MCF 10A (cell line): ENCODE results near the gene TNPO3. TPM values are rescaled to one million over a fixed set of nuclear protein-coding genes. Genes with fewer than 3 reads are reported as not detected.
"Not testable (repeated sequence)": the region's sequence is repeated elsewhere in the genome, so short reads cannot be mapped to it uniquely, and the experiment has no call there.

Experiments used
- BruUV-seq: library from RNA; stranded (reverse); fragments of 400-500 nt; replicated peaks from 2 replicates; lab custom pipeline; 2021; lab: Mats Ljungman, UMichigan
- CTCF ChIA-PET: fragments of 300-600 bp; sonication (Branson Sonifier 250); formaldehyde crosslinking; extraction: SDS; loops from one replicate; lab custom pipeline; 2021; ENCODE audit warnings: antibody characterized with exemption, inconsistent platforms; lab: Yijun Ruan, JAX
- POLR2A ChIA-PET: fragments of 300-600, 350-650 bp; sonication (Branson Sonifier 250); formaldehyde crosslinking; extraction: SDS; loops from one replicate; lab custom pipeline; 2020; ENCODE audit warnings: antibody characterized with exemption, inconsistent platforms; lab: Yijun Ruan, JAX
- DNase-seq: peaks from one replicate; pipeline ENCODE4 v3.0.0-alpha.2; 2018; ENCODE audit not compliant: unreplicated experiment
- H3K27ac Mint-ChIP-seq: one replicate; pipeline ENCODE4 v1.8.0; 2022; ENCODE audit warnings: mild to moderate bottlenecking, low read depth, mixed read lengths; ENCODE audit not compliant: unreplicated experiment
- H3K27me3 Mint-ChIP-seq: one replicate; pipeline ENCODE4 v1.8.0; 2022; ENCODE audit warnings: mixed read lengths; ENCODE audit not compliant: insufficient read depth, unreplicated experiment
- H3K36me3 Mint-ChIP-seq: one replicate; pipeline ENCODE4 v1.8.0; 2022; ENCODE audit warnings: mild to moderate bottlenecking, moderate library complexity, mixed read lengths; ENCODE audit not compliant: insufficient read depth, unreplicated experiment
- H3K4me1 Mint-ChIP-seq: one replicate; pipeline ENCODE4 v1.8.0; 2022; ENCODE audit warnings: mixed read lengths; ENCODE audit not compliant: insufficient read depth, unreplicated experiment
- H3K4me3 Mint-ChIP-seq: one replicate; pipeline ENCODE4 v1.8.0; 2022; ENCODE audit warnings: mild to moderate bottlenecking, moderate library complexity, mixed read lengths; ENCODE audit not compliant: unreplicated experiment
- H3K9me3 Mint-ChIP-seq: one replicate; pipeline ENCODE4 v1.8.0; 2022; ENCODE audit warnings: mixed read lengths; ENCODE audit not compliant: unreplicated experiment
- CTCF ChIP-seq: fragments of 200-600 bp; IDR thresholded peaks from one replicate; pipeline ENCODE4 v1.8.0; 2022; ENCODE audit warnings: antibody characterized with exemption, mild to moderate bottlenecking; ENCODE audit not compliant: unreplicated experiment
- intact Hi-C: fragments of 100-400 bp; cut with micrococcal nuclease; formaldehyde crosslinking; loops from 2 replicates; pipeline ENCODE4 v1.14.1; 2022
- total RNA-seq: library from RNA; stranded (reverse); gene quantifications from 2 replicates; pipeline ENCODE4 v1.2.3, GENCODE V29; 2022

TNPO3 gene
- total RNA-seq, 1 experiment from 2014 or later = 42.3 TPM

GRCh38 chr7:129073204-129073603 lies 18.3 kb upstream of the TNPO3 start:
- intact Hi-C loops = no loop called here
- H3K4me1 Mint-ChIP-seq = no peaks in the 10 kb centered on the region
- peaks cover 18% of the 10 kb centered on the region for H3K27me3 Mint-ChIP-seq
- ChIA-PET CTCF (interaction anchor here (3.7 kb wide), 1 partner anchor 18 kb away, joined by 22 read pairs; no protein-coding TSS in a partner anchor), POLR2A (interaction anchor here (2.0 kb wide), 1 partner anchor 18 kb away, joined by 4 read pairs; no protein-coding TSS in a partner anchor)
- no peak overlapping the region for H3K27ac Mint-ChIP-seq
- H3K9me3 Mint-ChIP-seq = no peaks in the 10 kb centered on the region
- no peak for DNase-seq
- BruUV-seq = no TSS peak
- no peaks in the 10 kb centered on the region for H3K36me3 Mint-ChIP-seq
- TF ChIP-seq CTCF = no peak
- no peak overlapping the region for H3K4me3 Mint-ChIP-seq

GRCh38 chr7:129072479-129073011 lies 17.6 kb upstream of the TNPO3 start:
- no peak for TF ChIP-seq CTCF
- Mint-ChIP-seq H3K9me3 (no peaks in the 10 kb centered on the region), H3K4me1 (no peaks in the 10 kb centered on the region), H3K27me3 (peaks cover 18% of the 10 kb centered on the region), H3K36me3 (no peaks in the 10 kb centered on the region), H3K27ac (no peak overlapping the region), H3K4me3 (no peak overlapping the region)
- ChIA-PET POLR2A (interaction anchor here (0.7 to 2.0 kb wide), 2 partner anchors 17 to 704 kb away, joined by 4 read pairs; no protein-coding TSS in a partner anchor), CTCF (interaction anchor here (3.7 kb wide), 1 partner anchor 19 kb away, joined by 22 read pairs; no protein-coding TSS in a partner anchor)
- no TSS peak for BruUV-seq
- intact Hi-C loops = no loop called here
- no peak for DNase-seq

- no TSS peak for BruUV-seq
- Mint-ChIP-seq H3K4me3 (no peak overlapping the region), H3K27me3 (peaks cover 18% of the 10 kb centered on the region), H3K36me3 (peaks cover 6% of the 10 kb centered on the region), H3K4me1 (peaks cover 9% of the 10 kb centered on the region), H3K9me3 (no peaks in the 10 kb centered on the region), H3K27ac (no peak overlapping the region)
- ChIA-PET POLR2A (no interaction called here), CTCF (interaction anchor here (0.9 to 1.6 kb wide), 2 partner anchors 19 to 23 kb away, joined by 3 to 5 read pairs; no protein-coding TSS in a partner anchor)
- intact Hi-C loops = no loop called here
- DNase-seq = no peak
- TF ChIP-seq CTCF = no peak
Observed at GRCh38 chr7:129069021-129069420, 14.1 kb upstream of the TNPO3 start.

- intact Hi-C loops = no loop called here
- CTCF ChIA-PET = interaction anchor here (1.6 kb wide), 1 partner anchor 24 kb away, joined by 3 read pairs; no protein-coding TSS in a partner anchor
- no TSS peak for BruUV-seq
- Mint-ChIP-seq H3K36me3 (peaks cover 6% of the 10 kb centered on the region), H3K9me3 (no peaks in the 10 kb centered on the region), H3K4me1 (peaks cover 9% of the 10 kb centered on the region), H3K27ac (no peak overlapping the region), H3K4me3 (no peak overlapping the region), H3K27me3 (peaks cover 18% of the 10 kb centered on the region)
- DNase-seq = no peak
- POLR2A ChIA-PET = interaction anchor here (0.6 to 4.8 kb wide), 3 partner anchors 11 to 611 kb away, joined by 3 to 33 read pairs (median 3); partner anchors contain the start of gene TNPO3
- TF ChIP-seq CTCF = no peak
Observed at GRCh38 chr7:129067943-129068548, 13.1 kb upstream of the TNPO3 start.

GRCh38 chr7:129067132-129067561 lies 12.2 kb upstream of the TNPO3 start:
- BruUV-seq, H3K9me3 Mint-ChIP-seq, H3K36me3 Mint-ChIP-seq, intact Hi-C loops, H3K4me3 Mint-ChIP-seq, H3K4me1 Mint-ChIP-seq, DNase-seq: not testable (repeated sequence)
- peak overlapping the region; percentile 20 for H3K27ac Mint-ChIP-seq
- H3K27me3 Mint-ChIP-seq = peaks cover 18% of the 10 kb centered on the region
- ChIA-PET CTCF (interaction anchor here (1.5 kb wide), 1 partner anchor 24 kb away, joined by 12 read pairs; no protein-coding TSS in a partner anchor), POLR2A (interaction anchor here (4.8 kb wide), 1 partner anchor 12 kb away, joined by 33 read pairs; the partner anchor contains the start of gene TNPO3)
